Measurements from ENCODE around the gene C6orf15.

The C6orf15 gene

DNA sequence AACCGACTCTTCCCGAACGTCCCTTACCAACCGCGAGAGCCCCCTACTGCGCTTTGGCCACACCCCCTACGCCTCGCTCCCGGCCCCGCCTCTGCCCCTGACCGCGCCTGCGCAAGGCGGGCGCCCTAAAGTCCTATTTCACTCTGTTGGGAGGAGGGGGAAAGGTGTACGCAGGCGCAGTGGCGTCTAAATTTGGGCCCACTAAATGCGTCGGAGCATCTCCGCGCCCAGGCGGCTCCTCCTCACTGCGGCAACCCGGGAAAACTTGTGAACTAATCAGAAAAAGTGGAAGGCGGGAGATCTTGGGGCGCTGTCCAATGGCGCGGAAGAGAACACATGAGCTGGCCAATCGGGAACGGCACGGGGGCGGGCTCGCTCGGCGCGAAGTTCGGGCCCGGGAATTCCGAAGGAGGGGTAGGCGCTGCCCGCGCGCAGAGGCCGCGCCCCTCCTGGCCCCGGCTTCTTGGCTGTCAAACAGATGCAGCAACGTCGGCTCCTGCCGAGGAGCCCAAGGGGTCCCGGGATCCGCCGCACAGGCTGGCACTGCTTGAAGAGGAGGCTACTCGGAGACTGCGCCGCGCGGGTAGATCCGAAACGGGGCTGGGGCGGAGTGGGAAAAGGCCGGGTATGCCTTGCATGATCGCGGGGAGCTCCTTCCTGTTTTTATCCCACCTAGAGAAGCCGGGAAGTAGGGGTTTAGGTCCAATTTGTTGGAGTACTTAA, 45.9 kb upstream of the C6orf15 start, which contains the start of gene TCF19:
Gene TCF19, plus strand, starts transcription at position 450 of the 723 bp plus-strand sequence. CDS start 881 bp downstream, outside the sequence.
- Histone ChIP-seq H3K36me3 (ENCODE audit: insufficient read depth, low read length) (peaks cover 51% of the 10 kb centered on the region), H3K9me3 (ENCODE audit: low read length) (no peaks in the 10 kb centered on the region), H3F3A (ENCODE audit: insufficient read depth, low read length) (no peaks in the 10 kb centered on the region), H3K79me2 (ENCODE audit: insufficient read depth, low read length) (peaks cover 6% of the 10 kb centered on the region; the same call in 1 of the 2 replicates), H3K4me2 (ENCODE audit: low read length) (peak within 1 kb of the TSS; percentile 94), H3K4me3 (ENCODE audit: low read depth, low read length, poor library complexity, severe bottlenecking) (peak within 1 kb of the TSS; percentile 82), H3K9me2 (ENCODE audit: low read depth, low read length) (no peaks in the 10 kb centered on the region), H3K4me1 (ENCODE audit: insufficient read depth, low read length, severe bottlenecking) (peaks cover 50% of the 10 kb centered on the region), H3K9ac (ENCODE audit: low read length) (peak within 1 kb of the TSS; percentile 89), H4K20me1 (ENCODE audit: insufficient read depth, low read length) (no peaks in the 10 kb centered on the region), H3K27ac (ENCODE audit: low read depth, low read length, poor library complexity, severe bottlenecking) (peak within 1 kb of the TSS; percentile 70), H2AFZ (ENCODE audit: low read length) (no peak within 1 kb of the TSS), H3K27me3 (ENCODE audit: insufficient read depth, low read length) (no peaks in the 10 kb centered on the region)
- TF ChIP-seq, protein P1, sequence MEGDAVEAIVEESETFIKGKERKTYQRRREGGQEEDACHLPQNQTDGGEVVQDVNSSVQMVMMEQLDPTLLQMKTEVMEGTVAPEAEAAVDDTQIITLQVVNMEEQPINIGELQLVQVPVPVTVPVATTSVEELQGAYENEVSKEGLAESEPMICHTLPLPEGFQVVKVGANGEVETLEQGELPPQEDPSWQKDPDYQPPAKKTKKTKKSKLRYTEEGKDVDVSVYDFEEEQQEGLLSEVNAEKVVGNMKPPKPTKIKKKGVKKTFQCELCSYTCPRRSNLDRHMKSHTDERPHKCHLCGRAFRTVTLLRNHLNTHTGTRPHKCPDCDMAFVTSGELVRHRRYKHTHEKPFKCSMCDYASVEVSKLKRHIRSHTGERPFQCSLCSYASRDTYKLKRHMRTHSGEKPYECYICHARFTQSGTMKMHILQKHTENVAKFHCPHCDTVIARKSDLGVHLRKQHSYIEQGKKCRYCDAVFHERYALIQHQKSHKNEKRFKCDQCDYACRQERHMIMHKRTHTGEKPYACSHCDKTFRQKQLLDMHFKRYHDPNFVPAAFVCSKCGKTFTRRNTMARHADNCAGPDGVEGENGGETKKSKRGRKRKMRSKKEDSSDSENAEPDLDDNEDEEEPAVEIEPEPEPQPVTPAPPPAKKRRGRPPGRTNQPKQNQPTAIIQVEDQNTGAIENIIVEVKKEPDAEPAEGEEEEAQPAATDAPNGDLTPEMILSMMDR (IDR thresholded peaks at IDR 0.05; ENCODE audit: low read length): no peak
- TF ChIP-seq EZH2 (IDR thresholded peaks at IDR 0.05; ENCODE audit: borderline replicate concordance, low read length): no peak

DNA sequence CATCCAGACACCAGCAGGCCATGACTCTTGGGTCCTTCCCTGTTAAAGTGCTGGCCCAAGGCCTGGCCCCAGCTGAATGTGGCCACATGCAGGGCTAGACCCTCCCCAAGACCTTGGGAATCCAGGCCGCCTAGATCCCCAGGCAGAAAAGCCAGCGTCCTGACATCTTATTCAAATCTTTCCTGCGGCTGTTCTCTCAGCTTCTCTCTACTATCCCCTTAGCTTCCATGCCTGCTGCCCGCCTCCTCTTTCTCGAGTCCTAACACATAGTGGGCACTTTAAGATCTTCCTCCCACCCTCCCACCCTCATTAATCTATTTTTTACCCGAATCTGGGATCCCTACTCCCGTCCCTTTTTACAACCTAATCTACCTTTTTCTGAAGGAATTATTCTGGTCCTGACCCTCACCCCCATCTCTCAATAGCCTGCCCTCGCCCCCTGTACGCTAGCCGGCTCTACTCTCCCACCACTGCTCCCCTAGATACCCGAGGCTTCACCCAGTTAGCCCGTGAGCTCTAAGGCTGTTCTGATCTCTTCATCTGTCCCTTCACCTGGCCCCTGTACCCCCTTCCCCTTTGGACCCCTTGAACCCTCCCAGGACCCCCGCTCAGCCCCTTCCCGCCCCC, 45.3 kb upstream of the C6orf15 start, which contains the start of gene CCHCR1:
Gene CCHCR1, minus strand, starts transcription at position 290 of the 627 bp plus-strand sequence. Its CDS starts 202 bp downstream, at position 88.
- Histone ChIP-seq H2AFZ (ENCODE audit: low read length) (no peak within 1 kb of the TSS), H3K9ac (ENCODE audit: low read length) (peak within 1 kb of the TSS; percentile 89), H3K27ac (ENCODE audit: low read depth, low read length, poor library complexity, severe bottlenecking) (peak within 1 kb of the TSS; percentile 70), H3K4me1 (ENCODE audit: insufficient read depth, low read length, severe bottlenecking) (peaks cover 49% of the 10 kb centered on the region), H3K4me2 (ENCODE audit: low read length) (peak within 1 kb of the TSS; percentile 94), H3K9me2 (ENCODE audit: low read depth, low read length) (no peaks in the 10 kb centered on the region), H4K20me1 (ENCODE audit: insufficient read depth, low read length) (no peaks in the 10 kb centered on the region), H3K79me2 (ENCODE audit: insufficient read depth, low read length) (peaks cover 6% of the 10 kb centered on the region; the same call in 1 of the 2 replicates), H3F3A (ENCODE audit: insufficient read depth, low read length) (no peaks in the 10 kb centered on the region), H3K4me3 (ENCODE audit: low read depth, low read length, poor library complexity, severe bottlenecking) (peak within 1 kb of the TSS; percentile 82), H3K9me3 (ENCODE audit: low read length) (no peaks in the 10 kb centered on the region), H3K36me3 (ENCODE audit: insufficient read depth, low read length) (peaks cover 44% of the 10 kb centered on the region), H3K27me3 (ENCODE audit: insufficient read depth, low read length) (no peaks in the 10 kb centered on the region)
- TF ChIP-seq, protein P1 (IDR thresholded peaks at IDR 0.05; ENCODE audit: low read length): no peak

DNA sequence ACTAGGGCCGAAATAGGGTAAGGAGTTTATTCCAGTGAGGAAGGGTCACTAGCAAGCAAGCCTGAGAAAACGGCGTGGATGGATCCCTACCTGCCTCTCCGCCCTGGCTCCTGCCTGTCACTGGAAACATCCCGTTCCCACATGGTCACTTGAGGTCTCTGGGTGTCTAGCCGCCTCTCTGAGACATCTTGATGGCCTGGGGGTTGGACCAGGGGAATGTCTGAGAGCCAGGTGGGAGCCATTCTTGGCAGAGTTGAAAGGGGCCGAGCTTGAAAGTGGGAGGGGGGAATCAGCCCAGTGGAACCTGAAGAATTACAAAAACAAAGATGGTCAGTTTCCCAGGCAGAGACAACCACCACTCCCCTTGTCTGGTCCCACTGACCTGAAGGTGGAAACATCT, 44.3 kb upstream of the C6orf15 start:
- TF ChIP-seq, protein P1 (IDR thresholded peaks at IDR 0.05; ENCODE audit: low read length): no peak
- TF ChIP-seq EZH2 (IDR thresholded peaks at IDR 0.05; ENCODE audit: borderline replicate concordance, low read length): no peak
- Histone ChIP-seq H4K20me1 (ENCODE audit: insufficient read depth, low read length) (no peaks in the 10 kb centered on the region), H3K79me2 (ENCODE audit: insufficient read depth, low read length) (peaks cover 6% of the 10 kb centered on the region; the same call in 1 of the 2 replicates), H3K9me2 (ENCODE audit: low read depth, low read length) (no peaks in the 10 kb centered on the region), H3F3A (ENCODE audit: insufficient read depth, low read length) (no peaks in the 10 kb centered on the region), H3K9me3 (ENCODE audit: low read length) (no peaks in the 10 kb centered on the region), H3K4me2 (ENCODE audit: low read length) (peak overlapping the region; percentile 94), H3K4me3 (ENCODE audit: low read depth, low read length, poor library complexity, severe bottlenecking) (no peak overlapping the region), H3K4me1 (ENCODE audit: insufficient read depth, low read length, severe bottlenecking) (peaks cover 49% of the 10 kb centered on the region), H2AFZ (ENCODE audit: low read length) (no peak overlapping the region), H3K36me3 (ENCODE audit: insufficient read depth, low read length) (peaks cover 34% of the 10 kb centered on the region), H3K27me3 (ENCODE audit: insufficient read depth, low read length) (no peaks in the 10 kb centered on the region), H3K27ac (ENCODE audit: low read depth, low read length, poor library complexity, severe bottlenecking) (no peak overlapping the region), H3K9ac (ENCODE audit: low read length) (peak overlapping the region; percentile 84; the same call in 1 of the 2 replicates)
